Hematopoietic multipotent progenitor cell treated with erythropoietin and hydrocortisone succinate and interleukin-3 and kit ligand, for 8 days (in vitro differentiated cells): ENCODE data around the gene BLVRB.
A peak's percentile ranks its signal among the peaks of the same experiment; 100 is the strongest.
"Not testable (repeated sequence)": the region's sequence is repeated elsewhere in the genome, so short reads cannot be mapped to it uniquely, and the experiment has no call there.

Source experiments
- DNase-seq: peaks from one replicate; pipeline ENCODE4 v3.0.0-alpha.2; 2015

Gene BLVRB

GRCh38 chr19:40446263-40446784, 19.2 kb downstream of the BLVRB start:
- no peak for DNase-seq

GRCh38 chr19:40445780-40446262, 19.7 kb downstream of the BLVRB start:
- DNase-seq, result peak; percentile 56

DNA sequence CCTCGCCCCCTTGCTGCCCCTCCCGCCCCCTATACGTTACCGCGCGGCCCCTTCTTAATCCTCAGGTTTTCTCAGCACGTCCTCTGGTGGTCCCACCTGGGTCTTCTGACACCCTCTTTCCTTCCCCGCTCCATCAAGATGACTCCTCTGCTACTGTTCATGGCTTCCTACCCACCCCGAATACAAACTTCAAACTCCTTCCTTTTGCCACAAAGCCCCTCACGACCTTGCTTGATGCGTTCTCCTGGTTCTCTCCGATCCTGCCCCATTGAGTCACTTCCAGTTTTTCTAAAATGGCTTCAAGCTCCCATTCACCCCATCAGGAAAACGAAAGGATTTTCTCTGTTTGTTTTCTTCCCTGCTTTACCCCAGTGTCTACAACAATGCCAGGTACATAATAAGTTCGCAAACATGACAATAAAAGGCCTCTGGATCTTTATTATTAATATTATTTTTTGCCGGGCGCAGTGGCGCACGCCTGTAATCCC, 20.7 kb downstream of the BLVRB start:
- no peak for DNase-seq

GRCh38 chr19:40444000-40444824, 21.3 kb downstream of the BLVRB start, which contains the start of gene SERTAD3:
Gene SERTAD3 (minus strand): TSS chr19:40444335. CDS start chr19:40442080, 2,255 bp downstream.
- peak; percentile 93 for DNase-seq

GRCh38 chr19:40443131-40443999, 22.2 kb downstream of the BLVRB start:
- DNase-seq, result peak; percentile 100

DNA sequence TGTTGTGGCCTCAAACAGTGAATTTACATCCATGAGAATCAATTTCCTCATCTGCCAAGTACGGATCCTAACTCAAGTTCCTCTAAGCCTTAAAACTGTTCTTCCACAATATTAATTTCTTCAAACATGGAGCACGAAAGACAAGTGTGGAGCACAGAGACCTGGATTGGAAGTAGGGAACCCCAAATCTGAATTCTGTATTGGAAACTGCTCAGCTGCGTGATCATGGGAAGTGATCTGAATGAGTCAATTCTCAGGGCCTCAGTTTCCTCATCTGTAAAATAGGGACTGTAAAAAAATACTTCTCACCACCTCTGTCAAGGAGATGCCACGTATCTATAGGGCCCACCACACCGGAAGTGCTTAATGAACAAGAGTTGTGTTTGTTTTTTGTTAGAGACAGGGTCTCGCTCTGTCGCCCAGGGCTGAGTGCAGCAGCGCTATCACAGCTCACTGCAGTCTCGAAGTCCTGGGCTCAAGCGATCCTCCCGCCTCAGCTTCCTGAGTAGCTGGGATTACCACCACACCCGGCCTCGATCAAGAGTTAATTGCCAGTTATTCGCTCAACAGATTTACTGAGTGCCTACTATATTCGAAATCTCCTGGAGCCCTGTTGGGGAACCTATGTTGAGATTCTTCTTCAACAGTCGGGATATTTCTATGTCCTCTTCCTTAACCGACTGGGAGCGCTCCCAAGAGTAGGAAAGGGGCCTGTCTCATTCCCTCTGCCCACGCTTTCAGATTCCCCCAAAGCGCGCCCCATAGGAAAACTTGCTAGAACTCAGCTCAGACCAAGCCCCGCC, 23.0 kb downstream of the BLVRB start:
- no peak for DNase-seq

DNA sequence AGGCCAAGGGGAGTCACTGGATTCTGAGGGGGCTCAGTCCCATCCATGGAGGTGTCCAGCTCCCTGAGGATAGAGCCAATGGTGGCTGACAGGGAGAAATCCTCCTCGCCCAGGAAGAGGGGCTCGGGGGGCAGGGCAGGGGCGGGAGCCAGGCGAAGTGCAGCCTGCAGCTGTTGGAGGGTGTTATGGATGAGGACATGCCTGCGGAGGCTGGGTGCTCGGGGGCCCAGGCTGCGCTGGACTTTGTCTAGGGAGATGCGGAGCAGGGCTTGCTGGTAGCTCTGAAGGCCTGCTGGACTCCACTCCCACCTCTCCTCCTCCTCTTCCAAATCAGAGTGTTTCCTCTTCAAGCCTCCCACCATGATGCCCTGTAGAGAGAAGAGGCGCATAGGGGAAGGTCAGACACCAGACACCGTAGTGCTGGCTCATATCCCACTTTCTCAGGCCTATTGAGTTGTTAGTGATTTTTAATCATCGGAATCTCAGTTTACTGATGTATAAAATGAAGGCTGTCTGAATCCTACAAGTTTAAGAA, 23.8 kb downstream of the BLVRB start:
- DNase-seq, result no peak

GRCh38 chr19:40438284-40438683, 27.3 kb downstream of the BLVRB start:
- no peak for DNase-seq

- DNase-seq, result peak; percentile 83
Measured at GRCh38 chr19:40433391-40434216, 31.9 kb downstream of the BLVRB start.

DNA sequence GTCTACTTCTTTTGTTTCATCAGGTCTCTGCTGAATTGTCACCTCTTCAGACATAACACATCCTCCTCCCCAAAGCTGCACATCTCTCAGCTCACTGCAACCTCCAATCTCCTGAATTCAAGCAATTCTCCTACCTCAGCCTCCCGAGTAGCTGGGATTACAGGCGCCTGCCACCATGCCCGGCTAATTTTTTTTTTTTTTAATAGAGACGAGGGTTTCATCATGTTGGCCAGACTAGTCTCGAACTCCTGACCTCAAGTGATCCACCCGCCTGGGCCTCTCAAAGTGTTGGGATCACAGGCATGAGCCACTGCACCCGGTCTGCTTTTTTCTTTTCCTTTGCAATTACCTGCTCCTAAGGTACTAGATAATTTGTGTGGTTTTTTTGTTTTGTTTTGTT, 32.8 kb downstream of the BLVRB start:
- DNase-seq, result not testable (repeated sequence)

DNA sequence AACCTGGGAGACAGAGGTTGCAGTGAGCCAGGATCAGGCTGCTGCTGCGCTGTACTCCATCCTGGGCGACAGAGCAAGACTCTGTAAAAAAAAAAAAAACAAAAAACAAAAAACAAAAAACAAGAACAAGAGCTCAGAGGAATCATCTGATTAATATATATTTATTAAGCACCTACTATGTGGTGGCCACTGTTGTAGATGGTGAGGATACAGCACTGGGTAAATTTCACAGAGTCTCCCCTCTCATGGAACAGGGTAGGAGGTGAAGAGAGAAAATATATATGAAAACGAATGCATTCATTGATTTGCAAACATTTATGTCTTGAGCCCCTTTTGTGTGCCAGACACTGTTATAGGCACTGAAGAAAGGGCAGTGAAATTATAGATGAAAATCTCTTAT, 33.8 kb downstream of the BLVRB start:
- DNase-seq, result no peak

- not testable (repeated sequence) for DNase-seq
Measured at GRCh38 chr19:40430242-40430641, 35.3 kb downstream of the BLVRB start.

GRCh38 chr19:40428197-40428596, 37.3 kb downstream of the BLVRB start:
- not testable (repeated sequence) for DNase-seq

- peak; percentile 99 for DNase-seq
Measured at GRCh38 chr19:40425450-40426287, 39.9 kb downstream of the BLVRB start, which contains the start of gene SERTAD1. Gene SERTAD1 (minus strand): TSS chr19:40425992. CDS start chr19:40423546, 2,446 bp downstream.

- DNase-seq, result no peak
Measured at GRCh38 chr19:40424637-40425449, 40.7 kb downstream of the BLVRB start.

GRCh38 chr19:40423938-40424337, 41.6 kb downstream of the BLVRB start:
- DNase-seq, result no peak

- no peak for DNase-seq
Measured at GRCh38 chr19:40422748-40423566, 42.6 kb downstream of the BLVRB start.
